Mesothelial cell of epicardium (in vitro differentiated cells): ENCODE results near the gene CENPV. TPM values are rescaled to one million over a fixed set of nuclear protein-coding genes. Genes with fewer than 3 reads are reported as not detected.

Experiments used
- DNase-seq, 2 experiments: peaks; one replicate each; pipeline ENCODE4 v3.0.0; 2021; ENCODE audit warnings: low spot score in 2 of 2; ENCODE audit not compliant: unreplicated experiment in 2 of 2
- H3K27ac Mint-ChIP-seq: 2 replicates; pipeline ENCODE4 v1.8.0; 2021; ENCODE audit warnings: mixed read lengths
- H3K27me3 Mint-ChIP-seq: 2 replicates; pipeline ENCODE4 v1.8.0; 2021; ENCODE audit warnings: low read depth, mixed read lengths
- H3K36me3 Mint-ChIP-seq: 2 replicates; pipeline ENCODE4 v1.8.0; 2021; ENCODE audit warnings: mixed read lengths
- H3K4me1 Mint-ChIP-seq: 2 replicates; pipeline ENCODE4 v1.8.0; 2021; ENCODE audit warnings: mixed read lengths
- H3K4me3 Mint-ChIP-seq: 2 replicates; pipeline ENCODE4 v1.8.0; 2021; ENCODE audit warnings: mild to moderate bottlenecking, moderate library complexity, mixed read lengths
- H3K9me3 Mint-ChIP-seq: 2 replicates; pipeline ENCODE4 v1.8.0; 2021; ENCODE audit warnings: mixed read lengths
- CTCF ChIP-seq: fragments of 200-600 bp; sonication (generic); IDR thresholded peaks from one replicate; pipeline ENCODE4 v1.5.0; 2021; ENCODE audit warnings: antibody characterized with exemption; ENCODE audit not compliant: unreplicated experiment
- total RNA-seq: library from RNA; stranded (reverse); gene quantifications from 3 replicates; pipeline ENCODE4 v1.2.1, GENCODE V29; 2021

The CENPV gene
- total RNA-seq, 1 donor from 2014 or later, result 102 TPM

DNA sequence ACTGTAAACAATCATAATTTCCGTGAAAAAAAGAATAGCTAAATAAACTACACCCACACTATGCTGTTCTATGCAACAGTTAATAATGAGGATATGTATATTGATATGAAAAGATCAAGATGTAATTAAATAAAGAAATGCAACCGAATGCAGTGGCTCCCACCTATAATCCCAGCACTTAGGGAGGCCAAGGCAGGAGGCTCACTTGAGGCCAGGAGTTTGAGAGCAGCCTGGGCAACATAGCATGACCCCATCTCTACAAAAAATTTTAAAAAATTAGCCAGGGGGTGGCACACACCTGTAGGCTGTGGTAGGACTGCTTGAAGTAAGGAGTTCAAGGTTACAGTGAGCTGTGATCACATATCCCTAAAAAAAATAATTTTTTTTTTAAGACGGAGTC is 14.9 kb downstream of the CENPV start:
- Mint-ChIP-seq H3K4me1 (no peaks in the 10 kb centered on the region), H3K36me3 (peaks cover 10% of the 10 kb centered on the region)

GRCh38 chr17:16329519-16330271 is 23.6 kb downstream of the CENPV start:
- TF ChIP-seq CTCF, result no peak
- peaks cover 11% of the 10 kb centered on the region for H3K36me3 Mint-ChIP-seq
- no peak overlapping the region for H3K27ac Mint-ChIP-seq
- H3K4me3 Mint-ChIP-seq, result no peak overlapping the region
- no peaks in the 10 kb centered on the region for H3K9me3 Mint-ChIP-seq
- DNase-seq, result no peak
- no peaks in the 10 kb centered on the region for H3K4me1 Mint-ChIP-seq
- H3K27me3 Mint-ChIP-seq, result no peaks in the 10 kb centered on the region

More for the DNA sequence above, 14.9 kb downstream of the CENPV start:
- no peak for DNase-seq
- no peaks in the 10 kb centered on the region for H3K9me3 Mint-ChIP-seq
- H3K4me3 Mint-ChIP-seq, result no peak overlapping the region
- H3K27ac Mint-ChIP-seq, result no peak overlapping the region
- H3K27me3 Mint-ChIP-seq, result no peaks in the 10 kb centered on the region
- TF ChIP-seq CTCF, result no peak

DNA sequence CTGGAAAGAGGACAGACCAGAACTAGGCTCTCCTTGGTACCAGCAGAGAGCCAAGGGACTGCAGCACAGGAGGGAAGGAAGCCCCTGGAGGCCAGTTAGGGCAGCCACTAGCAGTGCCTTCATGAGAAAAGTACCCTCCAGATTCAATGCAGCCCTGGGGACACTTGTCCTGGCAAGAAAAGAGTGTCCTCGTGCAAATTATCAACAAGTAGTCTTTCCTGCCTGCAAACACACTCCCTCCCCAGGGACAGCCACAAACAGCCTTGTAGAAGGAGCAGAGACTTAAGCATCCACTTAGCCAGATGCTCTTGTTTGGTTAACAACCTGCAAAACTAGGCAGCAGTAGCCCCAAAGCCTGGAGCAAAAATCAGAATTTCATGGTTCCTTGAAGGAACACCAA is 24.3 kb downstream of the CENPV start:
- Mint-ChIP-seq H3K27ac (no peak overlapping the region), H3K9me3 (no peaks in the 10 kb centered on the region), H3K4me3 (no peak overlapping the region), H3K4me1 (no peaks in the 10 kb centered on the region), H3K36me3 (peaks cover 11% of the 10 kb centered on the region), H3K27me3 (no peaks in the 10 kb centered on the region)
- no peak for TF ChIP-seq CTCF
- DNase-seq, result no peak

- no peaks in the 10 kb centered on the region for H3K9me3 Mint-ChIP-seq
- no peak overlapping the region for H3K4me3 Mint-ChIP-seq
- DNase-seq, result no peak
- no peak overlapping the region for H3K27ac Mint-ChIP-seq
- H3K27me3 Mint-ChIP-seq, result no peaks in the 10 kb centered on the region
- H3K36me3 Mint-ChIP-seq, result peaks cover 17% of the 10 kb centered on the region
- no peak for TF ChIP-seq CTCF
- no peaks in the 10 kb centered on the region for H3K4me1 Mint-ChIP-seq
Measured at GRCh38 chr17:16327018-16327417, 26.3 kb downstream of the CENPV start.

DNA sequence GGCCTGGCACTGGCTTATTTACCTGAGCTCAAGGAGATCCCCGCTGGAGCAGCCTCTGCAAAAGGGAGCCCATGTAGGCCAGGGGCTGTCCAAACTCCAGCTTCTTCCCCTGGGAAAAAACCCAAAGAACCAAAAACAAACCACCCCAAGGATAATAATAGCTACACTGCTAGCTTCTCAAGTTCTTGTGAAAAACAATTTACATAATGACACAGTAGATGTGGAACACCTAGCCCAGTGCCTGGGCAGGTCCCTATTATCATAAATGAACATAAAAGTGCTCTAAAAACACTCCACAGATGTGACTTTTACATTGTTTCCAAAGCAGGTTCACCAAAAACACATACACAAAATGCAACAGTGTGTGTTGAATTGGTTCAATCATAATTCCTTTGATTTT is 27.3 kb downstream of the CENPV start:
- no peak overlapping the region for H3K27ac Mint-ChIP-seq
- no peaks in the 10 kb centered on the region for H3K4me1 Mint-ChIP-seq
- H3K27me3 Mint-ChIP-seq, result no peaks in the 10 kb centered on the region
- DNase-seq, result no peak
- TF ChIP-seq CTCF, result no peak
- H3K4me3 Mint-ChIP-seq, result no peak overlapping the region
- H3K36me3 Mint-ChIP-seq, result peaks cover 21% of the 10 kb centered on the region
- H3K9me3 Mint-ChIP-seq, result no peaks in the 10 kb centered on the region
